Panc1 (cell line): ENCODE results near the gene SSPN. TPM values are rescaled to one million over a fixed set of nuclear protein-coding genes. Genes with fewer than 3 reads are reported as not detected.
A peak's percentile ranks its signal among the peaks of the same experiment; 100 is the strongest.

ENCODE experiments used
- ATAC-seq: fragments of 200-7000 bp; cut with Tn5 transposase; 2 replicates; pipeline ENCODE4 v1.9.1; 2020; ENCODE audit warnings: mild to moderate bottlenecking, moderate library complexity
- BruUV-seq: library from RNA; stranded (reverse); fragments of 400-500 nt; replicated peaks from 2 replicates; lab custom pipeline; 2021; lab: Mats Ljungman, UMichigan
- CTCF ChIA-PET: fragments of 300-600 bp; sonication (Branson Sonifier 250); formaldehyde crosslinking; loops from one replicate; lab custom pipeline; 2022; ENCODE audit warnings: antibody characterized with exemption; lab: Charles Lee
- POLR2A ChIA-PET: fragments of 300-600 bp; sonication (Branson Sonifier 250); formaldehyde crosslinking; loops from one replicate; lab custom pipeline; 2022; ENCODE audit warnings: antibody characterized with exemption; lab: Charles Lee
- DNase-seq: peaks from one replicate; pipeline ENCODE4 v3.0.0-alpha.2; 2010; ENCODE audit warnings: low read depth, low spot score
- H3K27ac ChIP-seq: 2 replicates; pipeline ENCODE4 v1.5.1; 2011; ENCODE audit warnings: mild to moderate bottlenecking, low read length, inconsistent platforms
- H3K27me3 ChIP-seq: fragments of 200-500 bp; sonication (Bioruptor generic); 2 replicates; pipeline ENCODE4 v1.6.0; 2014; ENCODE audit warnings: low read length, inconsistent platforms; ENCODE audit not compliant: control insufficient read depth, insufficient read depth
- H3K36me3 ChIP-seq: fragments of 200-500 bp; sonication (Bioruptor generic); 2 replicates; pipeline ENCODE4 v1.5.1; 2014; ENCODE audit warnings: inconsistent platforms, mild to moderate bottlenecking, low read length, moderate library complexity; ENCODE audit not compliant: control insufficient read depth, insufficient read depth
- H3K4me1 ChIP-seq: 2 replicates; pipeline ENCODE4 v1.5.1; 2011; ENCODE audit warnings: inconsistent platforms, mild to moderate bottlenecking, low read length, moderate library complexity; ENCODE audit not compliant: control insufficient read depth, insufficient read depth
- H3K4me3 ChIP-seq, 2 experiments: 2 replicates each; pipeline ENCODE4 v1.5.1; 2011 to 2012; ENCODE audit warnings: low read depth in 2 of 2, low read length in 2 of 2, mild to moderate bottlenecking in 2 of 2, inconsistent platforms in 1 of 2, moderate library complexity in 1 of 2
- H3K9me3 ChIP-seq: fragments of 200-500 bp; sonication (Bioruptor generic); 2 replicates; pipeline ENCODE4 v1.5.1; 2014; ENCODE audit warnings: low read depth, mild to moderate bottlenecking, inconsistent platforms, low read length, moderate library complexity; ENCODE audit not compliant: control insufficient read depth, insufficient read depth
- CTCF ChIP-seq: fragments of 450-650 bp; IDR thresholded peaks from 2 replicates; pipeline ENCODE4 v1.5.1; 2017; ENCODE audit warnings: mild to moderate bottlenecking
- REST ChIP-seq, 2 experiments: IDR thresholded peaks; 2 replicates each; pipeline ENCODE4 v1.6.1; 2011 to 2012; ENCODE audit warnings: low read depth in 2 of 2, control low read depth in 1 of 2, low read length in 1 of 2, mild to moderate bottlenecking in 1 of 2, moderate library complexity in 1 of 2; ENCODE audit not compliant: insufficient read depth in 1 of 2
- SIN3A ChIP-seq: IDR thresholded peaks from 2 replicates; pipeline ENCODE4 v1.6.1; 2012; ENCODE audit warnings: low read depth, mild to moderate bottlenecking, low read length, moderate library complexity, borderline replicate concordance; ENCODE audit not compliant: insufficient read depth
- TCF7L2 ChIP-seq: IDR thresholded peaks from 2 replicates; pipeline ENCODE4 v1.6.1; 2011; ENCODE audit warnings: mild to moderate bottlenecking, low read depth, low read length, inconsistent platforms
- in situ Hi-C: cut with HindIII; loops from 2 replicates; pipeline ENCODE4 v1.10.0; 2016; ENCODE audit warnings: low sequenced_read_pairs, low pct_unique_long_range_greater_than_20kb
- intact Hi-C: fragments of 100-400 bp; cut with micrococcal nuclease; formaldehyde crosslinking; loops from one replicate; pipeline ENCODE4 v1.10.0; 2022; ENCODE audit not compliant: unreplicated experiment
- total RNA-seq: library from RNA; stranded (reverse); gene quantifications from one replicate; pipeline ENCODE4 v1.2.1, GENCODE V29; 2021; ENCODE audit not compliant: unreplicated experiment

SSPN gene
- total RNA-seq, 1 experiment from 2014 or later, result 23.4 TPM

DNA sequence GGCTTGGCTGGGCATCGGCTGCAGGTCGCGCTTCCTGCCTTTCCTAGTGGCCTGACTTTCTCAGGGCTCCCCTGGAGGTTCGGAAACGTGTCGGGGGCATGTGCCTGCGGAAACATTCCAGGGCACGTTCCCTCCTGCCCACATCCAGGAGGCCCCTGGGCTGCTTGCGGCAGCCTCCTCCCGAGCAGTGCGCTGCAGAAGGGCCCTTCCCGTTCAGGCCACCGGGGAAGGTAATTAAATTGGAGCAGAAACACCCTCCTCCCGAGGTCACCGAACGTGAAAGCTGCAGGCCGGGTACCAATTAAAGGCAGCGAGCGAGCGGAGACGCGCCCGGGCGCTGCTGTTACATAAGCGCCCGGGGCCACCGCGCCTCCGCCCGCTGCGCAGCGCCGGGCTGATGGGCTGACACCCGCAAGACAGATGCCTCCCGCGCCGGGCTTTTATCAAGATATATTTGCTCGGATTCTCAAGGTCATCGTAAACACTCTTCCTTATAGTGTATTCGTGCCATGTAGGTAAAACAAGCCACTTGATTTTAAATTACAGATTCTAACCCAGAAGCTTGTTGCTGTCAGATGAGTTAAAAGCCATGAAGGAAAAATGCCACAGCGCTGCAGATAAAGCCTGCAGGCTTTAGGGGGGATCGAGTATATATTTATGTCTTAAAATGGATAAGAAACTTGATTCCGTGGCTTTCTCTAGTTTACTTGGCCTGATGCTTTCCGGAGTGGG, 31.4 kb downstream of the SSPN start:
- H3K9me3 ChIP-seq, result no peaks in the 10 kb centered on the region
- H3K4me3 ChIP-seq, result peak overlapping the region; percentile 40 to 66
- CTCF ChIA-PET, result no interaction called here
- peak overlapping the region; percentile 77 for H3K27ac ChIP-seq
- intact Hi-C loops (no loop called here), in situ Hi-C loops (no loop called here)
- peak; percentile 84 for ATAC-seq
- POLR2A ChIA-PET, result no interaction called here
- TF ChIP-seq SIN3A, result no peak
- 0 out of 2 replicates have a peak, but pooled peaks have one; percentile 23 for TF ChIP-seq TCF7L2
- BruUV-seq, result no TSS peak
- no peaks in the 10 kb centered on the region for H3K36me3 ChIP-seq
- H3K4me1 ChIP-seq, result peaks cover 17% of the 10 kb centered on the region
- no peak for DNase-seq
- H3K27me3 ChIP-seq, result peaks cover 5% of the 10 kb centered on the region; the same call in 1 of the 2 replicates

DNA sequence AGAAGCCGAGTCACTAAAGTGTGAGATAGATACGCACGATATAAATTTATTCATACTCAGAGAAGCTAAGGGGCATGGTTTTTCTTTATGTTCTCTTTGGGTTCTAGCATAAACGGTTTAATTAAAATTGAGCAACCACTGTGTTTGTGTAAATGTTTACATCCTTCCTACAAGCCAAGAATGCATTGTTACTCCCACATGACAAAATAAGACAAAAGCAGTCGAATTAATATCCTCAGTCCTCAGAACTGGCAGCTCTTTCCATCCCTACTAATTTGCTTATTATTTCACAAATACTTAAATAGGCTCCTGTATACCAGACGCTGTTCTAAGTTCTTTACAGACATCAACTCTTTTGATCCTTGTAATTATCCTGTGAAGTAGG, 32.0 kb downstream of the SSPN start:
- peaks cover 5% of the 10 kb centered on the region; the same call in 1 of the 2 replicates for H3K27me3 ChIP-seq
- H3K4me3 ChIP-seq, result peak overlapping the region in 1 of 2 experiments; percentile 66; a peak in 3 of 4 replicates
- CTCF ChIA-PET, result no interaction called here
- POLR2A ChIA-PET, result no interaction called here
- ATAC-seq (no peak), DNase-seq (no peak)
- no TSS peak for BruUV-seq
- TF ChIP-seq REST (IDR thresholded peaks at IDR 0.05; ENCODE audit: insufficient read depth in 1 of 2, low read depth in 2 of 2, low read length in 1 of 2), result no peak
- peak; percentile 8; the same call in 1 of the 2 replicates for TF ChIP-seq CTCF
- no peaks in the 10 kb centered on the region for H3K36me3 ChIP-seq
- H3K27ac ChIP-seq, result peak overlapping the region; percentile 77; the same call in 1 of the 2 replicates
- H3K4me1 ChIP-seq, result peaks cover 17% of the 10 kb centered on the region
- intact Hi-C loops (no loop called here), in situ Hi-C loops (no loop called here)
- no peaks in the 10 kb centered on the region for H3K9me3 ChIP-seq

DNA sequence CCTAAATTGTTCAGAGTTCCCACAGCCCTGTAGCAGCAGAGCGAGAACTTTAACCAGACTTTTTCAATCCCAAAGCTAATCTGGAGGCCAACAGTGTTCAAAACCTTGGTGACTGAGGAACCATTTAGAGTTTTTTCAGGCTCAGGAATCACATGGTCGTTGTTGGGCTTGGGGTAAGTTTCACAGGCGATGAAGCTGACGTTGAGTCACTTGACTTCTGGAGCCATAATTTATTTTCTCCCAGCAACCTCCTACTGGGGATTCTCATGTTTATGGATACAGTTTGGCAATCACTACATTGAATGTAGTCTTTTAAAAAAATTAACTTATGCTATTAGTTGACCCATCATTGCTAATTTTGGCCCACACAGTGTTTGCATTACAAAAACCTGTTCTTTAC, 34.5 kb downstream of the SSPN start:
- H3K4me1 ChIP-seq, result peaks cover 17% of the 10 kb centered on the region
- ChIA-PET CTCF (no interaction called here), POLR2A (interaction anchor here (0.5 kb wide), 1 partner anchor 282 kb away, joined by 10 read pairs; no protein-coding TSS in a partner anchor)
- intact Hi-C loops, result no loop called here
- TF ChIP-seq SIN3A (no peak), CTCF (no peak), TCF7L2 (no peak), REST (IDR thresholded peaks at IDR 0.05; ENCODE audit: insufficient read depth in 1 of 2, low read depth in 2 of 2, low read length in 1 of 2) (no peak)
- no peaks in the 10 kb centered on the region for H3K36me3 ChIP-seq
- H3K4me3 ChIP-seq, result no peak overlapping the region
- H3K27me3 ChIP-seq, result peaks cover 5% of the 10 kb centered on the region; the same call in 1 of the 2 replicates
- H3K27ac ChIP-seq, result peak overlapping the region; percentile 15; the same call in 1 of the 2 replicates
- ATAC-seq (no peak), DNase-seq (no peak)
- H3K9me3 ChIP-seq, result no peaks in the 10 kb centered on the region
- BruUV-seq, result no TSS peak
- in situ Hi-C loops, result no loop called here
